HepG2 (cell line): ENCODE measurements around the gene NCOA4. TPM values are rescaled to one million over a fixed set of nuclear protein-coding genes. Genes with fewer than 3 reads are reported as not detected.

ENCODE experiments used
- ARID2 ChIP-seq: sonication (generic); formaldehyde crosslinking; IDR thresholded peaks from 2 replicates; pipeline ENCODE4 v1.8.1; 2022; ENCODE audit warnings: mild to moderate bottlenecking, missing genetic modification reagents, borderline replicate concordance
- ELF1 ChIP-seq: sonication (generic); formaldehyde crosslinking; IDR thresholded peaks from 2 replicates; pipeline ENCODE4 v1.4.0; 2020; ENCODE audit warnings: missing genetic modification reagents
- FOSL1 ChIP-seq: sonication (generic); formaldehyde crosslinking; IDR thresholded peaks from 2 replicates; pipeline ENCODE4 v1.9.0; 2021; ENCODE audit warnings: missing genetic modification reagents, borderline replicate concordance
- GABPB1 ChIP-seq: IDR thresholded peaks from 2 replicates; pipeline ENCODE4 v1.6.1; 2016; ENCODE audit warnings: mild to moderate bottlenecking, missing genetic modification reagents, moderate library complexity, missing compliant biosample characterization
- MAFF ChIP-seq: IDR thresholded peaks from 2 replicates; pipeline ENCODE4 v1.6.1; 2011; ENCODE audit warnings: low read depth, low read length, improper control_type of control experiment
- MBNL3 ChIP-seq: fragments of 250-450 bp; sonication (Bioruptor Pico); conservative IDR thresholded peaks from 2 replicates; pipeline ENCODE4 v1.8.0; 2022; ENCODE audit warnings: mild to moderate bottlenecking, inconsistent platforms
- MEF2D ChIP-seq: sonication (generic); formaldehyde crosslinking; IDR thresholded peaks from 2 replicates; pipeline ENCODE4 v1.5.1; 2020; ENCODE audit warnings: mild to moderate bottlenecking, missing genetic modification reagents
- PHF20 ChIP-seq: sonication (generic); formaldehyde crosslinking; IDR thresholded peaks from 2 replicates; pipeline ENCODE4 v1.5.0; 2020; ENCODE audit warnings: mild to moderate bottlenecking, missing genetic modification reagents
- ZNF121 ChIP-seq: sonication (generic); formaldehyde crosslinking; IDR thresholded peaks from 2 replicates; pipeline ENCODE4 v1.5.0; 2020; ENCODE audit warnings: mild to moderate bottlenecking, missing genetic modification reagents
- ZNF333 ChIP-seq: sonication (generic); formaldehyde crosslinking; IDR thresholded peaks from 2 replicates; pipeline ENCODE4 v1.4.0; 2020; ENCODE audit warnings: mild to moderate bottlenecking, missing genetic modification reagents, borderline replicate concordance
- ZNF619 ChIP-seq: sonication (generic); formaldehyde crosslinking; IDR thresholded peaks from 2 replicates; pipeline ENCODE4 v1.4.0; 2020; ENCODE audit warnings: mild to moderate bottlenecking, missing genetic modification reagents
- ZNF841 ChIP-seq: sonication (generic); formaldehyde crosslinking; IDR thresholded peaks from 2 replicates; pipeline ENCODE4 v1.8.1; 2023; ENCODE audit warnings: missing genetic modification reagents, borderline replicate concordance
- ZNF878 ChIP-seq: sonication (generic); formaldehyde crosslinking; IDR thresholded peaks from 2 replicates; pipeline ENCODE4 v1.8.1; 2023; ENCODE audit warnings: mild to moderate bottlenecking, missing genetic modification reagents, moderate library complexity
- polyA plus RNA-seq, 8 experiments: library from polyadenylated mRNA; depleted of rRNA in 3 of 8; stranded (reverse) in 7 of 8; unstranded in 1 of 8; fragments of >200 nt; fragmentation: Illumina TruSeq in 4 of 8; extraction: Trizol in 4 of 8; gene quantifications; 2 replicates each; pipeline versions ENCODE4 v1.2.1 to v1.2.3, GENCODE V29; 2011 to 2016; ENCODE audit warnings: low read depth in 4 of 8, missing spikeins in 1 of 8, mixed read lengths in 1 of 8; ENCODE audit not compliant: insufficient read depth in 1 of 8
- total RNA-seq, 5 experiments: library from RNA; depleted of rRNA; stranded (reverse); fragments of >200 nt; fragmentation: Illumina TruSeq; extraction: Trizol; gene quantifications; 2 replicates each; pipeline ENCODE4 v1.2.3, GENCODE V29; 2016; ENCODE audit warnings: low read depth in 1 of 5
- TF ChIP-seq, protein P1 (sequence below), 2 experiments: sonication (generic) in 1 of 2; formaldehyde crosslinking in 1 of 2; IDR thresholded peaks; 2 replicates each; pipeline versions ENCODE4 v1.4.0 to v1.6.1; 2016 to 2020; ENCODE audit warnings: borderline replicate concordance in 1 of 2, low read depth in 1 of 2, mild to moderate bottlenecking in 1 of 2, missing genetic modification reagents in 1 of 2
- TF ChIP-seq, protein P2 (sequence below): fragments of 450-650 bp; IDR thresholded peaks from 2 replicates; pipeline ENCODE4 v1.6.1; 2017
- TF ChIP-seq, protein P3 (sequence below): sonication (generic); formaldehyde crosslinking; IDR thresholded peaks from 2 replicates; pipeline ENCODE4 v1.4.0; 2020; ENCODE audit warnings: low read depth, mild to moderate bottlenecking, missing genetic modification reagents
- TF ChIP-seq, protein P4 (sequence below): sonication (generic); formaldehyde crosslinking; IDR thresholded peaks from 2 replicates; pipeline ENCODE4 v1.5.0; 2020; ENCODE audit warnings: missing genetic modification reagents

NCOA4 gene
- total and polyA plus RNA-seq, 2 of the 13 experiments (the other 11 are each of a cell fraction or from before 2014, with no cell fraction given) = 306 to 400 TPM

DNA sequence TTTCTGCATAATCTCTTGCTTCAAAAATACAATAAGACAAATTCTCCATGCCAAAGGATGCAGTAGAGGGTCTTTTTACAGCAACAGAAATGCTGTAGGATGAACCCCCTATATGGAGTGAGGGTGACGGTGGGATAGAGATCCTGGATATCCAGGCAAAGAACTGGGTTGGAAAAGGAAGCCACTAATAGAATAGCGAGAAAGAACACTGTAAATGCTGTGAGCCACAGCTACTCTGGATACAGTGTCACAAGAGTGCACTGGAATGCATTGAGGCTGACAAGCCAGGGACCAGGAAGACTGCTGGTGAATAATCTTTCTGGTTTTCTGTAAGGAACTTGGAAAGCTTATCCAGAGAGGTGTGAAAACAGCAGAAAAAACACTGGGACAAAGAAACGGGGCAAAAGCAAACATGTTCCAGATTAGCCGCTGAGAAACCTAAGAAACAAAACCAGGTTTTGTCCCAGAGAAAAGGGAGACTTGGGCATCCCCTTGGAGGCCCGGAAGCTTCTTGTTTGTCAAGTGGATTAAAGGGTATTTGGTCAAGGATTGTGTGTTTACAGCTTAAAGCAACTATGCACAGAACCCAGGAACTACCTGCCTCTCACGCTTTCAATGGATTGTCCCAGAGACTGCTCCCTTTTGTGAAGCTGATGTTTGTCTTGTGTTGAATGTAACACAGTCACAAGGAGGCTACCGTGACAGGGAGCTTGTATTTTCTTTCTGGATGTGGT is 21.8 kb upstream of the NCOA4 start (continued):
- TF ChIP-seq, protein P1, sequence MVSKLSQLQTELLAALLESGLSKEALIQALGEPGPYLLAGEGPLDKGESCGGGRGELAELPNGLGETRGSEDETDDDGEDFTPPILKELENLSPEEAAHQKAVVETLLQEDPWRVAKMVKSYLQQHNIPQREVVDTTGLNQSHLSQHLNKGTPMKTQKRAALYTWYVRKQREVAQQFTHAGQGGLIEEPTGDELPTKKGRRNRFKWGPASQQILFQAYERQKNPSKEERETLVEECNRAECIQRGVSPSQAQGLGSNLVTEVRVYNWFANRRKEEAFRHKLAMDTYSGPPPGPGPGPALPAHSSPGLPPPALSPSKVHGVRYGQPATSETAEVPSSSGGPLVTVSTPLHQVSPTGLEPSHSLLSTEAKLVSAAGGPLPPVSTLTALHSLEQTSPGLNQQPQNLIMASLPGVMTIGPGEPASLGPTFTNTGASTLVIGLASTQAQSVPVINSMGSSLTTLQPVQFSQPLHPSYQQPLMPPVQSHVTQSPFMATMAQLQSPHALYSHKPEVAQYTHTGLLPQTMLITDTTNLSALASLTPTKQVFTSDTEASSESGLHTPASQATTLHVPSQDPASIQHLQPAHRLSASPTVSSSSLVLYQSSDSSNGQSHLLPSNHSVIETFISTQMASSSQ (IDR thresholded peaks at IDR 0.05; ENCODE audit: low read depth) = peak; percentile 77
- TF ChIP-seq, protein P1 (CRISPR knock-in tag; IDR thresholded peaks at IDR 0.05; ENCODE audit: borderline replicate concordance) = peak; percentile 85
- peak; percentile 71; the same call in 1 of the 2 replicates for TF ChIP-seq ZNF878 (CRISPR knock-in tag)
- 0 out of 2 replicates have a peak, but pooled peaks have one; percentile 20 for TF ChIP-seq GABPB1 (CRISPR knock-in tag)
- TF ChIP-seq MBNL3 (CRISPR knock-in tag) = no peak
- TF ChIP-seq ELF1 = peak; percentile 69
- TF ChIP-seq, protein P2, sequence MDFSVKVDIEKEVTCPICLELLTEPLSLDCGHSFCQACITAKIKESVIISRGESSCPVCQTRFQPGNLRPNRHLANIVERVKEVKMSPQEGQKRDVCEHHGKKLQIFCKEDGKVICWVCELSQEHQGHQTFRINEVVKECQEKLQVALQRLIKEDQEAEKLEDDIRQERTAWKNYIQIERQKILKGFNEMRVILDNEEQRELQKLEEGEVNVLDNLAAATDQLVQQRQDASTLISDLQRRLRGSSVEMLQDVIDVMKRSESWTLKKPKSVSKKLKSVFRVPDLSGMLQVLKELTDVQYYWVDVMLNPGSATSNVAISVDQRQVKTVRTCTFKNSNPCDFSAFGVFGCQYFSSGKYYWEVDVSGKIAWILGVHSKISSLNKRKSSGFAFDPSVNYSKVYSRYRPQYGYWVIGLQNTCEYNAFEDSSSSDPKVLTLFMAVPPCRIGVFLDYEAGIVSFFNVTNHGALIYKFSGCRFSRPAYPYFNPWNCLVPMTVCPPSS = no peak
- TF ChIP-seq ZNF619 (CRISPR knock-in tag) = no peak
- TF ChIP-seq MEF2D (CRISPR knock-in tag) = peak; percentile 59; the same call in 1 of the 2 replicates
- TF ChIP-seq, protein P3, sequence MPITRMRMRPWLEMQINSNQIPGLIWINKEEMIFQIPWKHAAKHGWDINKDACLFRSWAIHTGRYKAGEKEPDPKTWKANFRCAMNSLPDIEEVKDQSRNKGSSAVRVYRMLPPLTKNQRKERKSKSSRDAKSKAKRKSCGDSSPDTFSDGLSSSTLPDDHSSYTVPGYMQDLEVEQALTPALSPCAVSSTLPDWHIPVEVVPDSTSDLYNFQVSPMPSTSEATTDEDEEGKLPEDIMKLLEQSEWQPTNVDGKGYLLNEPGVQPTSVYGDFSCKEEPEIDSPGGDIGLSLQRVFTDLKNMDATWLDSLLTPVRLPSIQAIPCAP (CRISPR knock-in tag) = no peak
- no peak for TF ChIP-seq ZNF121 (CRISPR knock-in tag)
- TF ChIP-seq ZNF333 (CRISPR knock-in tag) = no peak; the same call in 1 of the 2 replicates
- TF ChIP-seq ARID2 (CRISPR knock-in tag) = peak; percentile 50; the same call in 1 of the 2 replicates
- TF ChIP-seq PHF20 (CRISPR knock-in tag) = no peak
- TF ChIP-seq FOSL1 (CRISPR knock-in tag) = no peak
- TF ChIP-seq, protein P4, sequence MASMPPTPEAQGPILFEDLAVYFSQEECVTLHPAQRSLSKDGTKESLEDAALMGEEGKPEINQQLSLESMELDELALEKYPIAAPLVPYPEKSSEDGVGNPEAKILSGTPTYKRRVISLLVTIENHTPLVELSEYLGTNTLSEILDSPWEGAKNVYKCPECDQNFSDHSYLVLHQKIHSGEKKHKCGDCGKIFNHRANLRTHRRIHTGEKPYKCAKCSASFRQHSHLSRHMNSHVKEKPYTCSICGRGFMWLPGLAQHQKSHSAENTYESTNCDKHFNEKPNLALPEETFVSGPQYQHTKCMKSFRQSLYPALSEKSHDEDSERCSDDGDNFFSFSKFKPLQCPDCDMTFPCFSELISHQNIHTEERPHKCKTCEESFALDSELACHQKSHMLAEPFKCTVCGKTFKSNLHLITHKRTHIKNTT (CRISPR knock-in tag) = no peak
- no peak for TF ChIP-seq MAFF
- TF ChIP-seq ZNF841 (CRISPR knock-in tag) = no peak
